DMS79 (cell line): Measurements from ENCODE around the gene ZNF177.
"Not testable (repeated sequence)": the region's sequence is repeated elsewhere in the genome, so short reads cannot be mapped to it uniquely, and the experiment has no call there.

Experiments
- DNase-seq: peaks from one replicate; lab custom pipeline; 2025; lab: John Stamatoyannopoulos, UW

ZNF177 gene

GRCh38 chr19:9362905-9363304 lies at the start of gene ZNF177:
Gene ZNF177 (plus strand): TSS chr19:9363013. CDS start chr19:9378312, 15,299 bp downstream.
- no peak for DNase-seq

GRCh38 chr19:9313756-9314155 lies 49.1 kb upstream of the ZNF177 start:
- no peak for DNase-seq

GRCh38 chr19:9321338-9321737 lies 41.5 kb upstream of the ZNF177 start:
- DNase-seq, result no peak

GRCh38 chr19:9321756-9322155 lies 41.1 kb upstream of the ZNF177 start:
- DNase-seq, result not testable (repeated sequence)

- not testable (repeated sequence) for DNase-seq
These were observed 40.6 kb upstream of the ZNF177 start for GRCh38 chr19:9322201-9322600.

GRCh38 chr19:9323557-9323918 lies 39.3 kb upstream of the ZNF177 start:
- DNase-seq, result peak; percentile 85

GRCh38 chr19:9323919-9324583 lies 38.8 kb upstream of the ZNF177 start, which contains the start of gene ZNF559:
Gene ZNF559 (plus strand): TSS chr19:9324179. CDS start chr19:9338550, 14,371 bp downstream.
- DNase-seq, result peak; percentile 94

- no peak for DNase-seq
These were observed 38.2 kb upstream of the ZNF177 start for GRCh38 chr19:9324584-9324962.

GRCh38 chr19:9329999-9330398 lies 32.8 kb upstream of the ZNF177 start:
- DNase-seq, result no peak

- no peak for DNase-seq
These were observed 20.1 kb upstream of the ZNF177 start for GRCh38 chr19:9342610-9343304.

- no peak for DNase-seq
These were observed 17.8 kb upstream of the ZNF177 start for GRCh38 chr19:9345005-9345404.

GRCh38 chr19:9348253-9348652 lies 14.6 kb upstream of the ZNF177 start:
- no peak for DNase-seq

- DNase-seq, result no peak
These were observed 14.1 kb upstream of the ZNF177 start for GRCh38 chr19:9348671-9349070.

- DNase-seq, result no peak
These were observed 10.3 kb upstream of the ZNF177 start for GRCh38 chr19:9352505-9352904.

- no peak for DNase-seq
These were observed 9.8 kb upstream of the ZNF177 start for GRCh38 chr19:9353011-9353410.

GRCh38 chr19:9354651-9355050 lies 8.2 kb upstream of the ZNF177 start:
- no peak for DNase-seq

- no peak for DNase-seq
These were observed 8.2 kb downstream of the ZNF177 start for GRCh38 chr19:9370738-9371619.

- no peak for DNase-seq
These were observed 18.6 kb downstream of the ZNF177 start for GRCh38 chr19:9381361-9381785.

GRCh38 chr19:9406798-9407352 lies 44.1 kb downstream of the ZNF177 start:
- DNase-seq, result no peak

GRCh38 chr19:9407827-9408226 lies 45.0 kb downstream of the ZNF177 start:
- no peak for DNase-seq

- DNase-seq, result no peak
These were observed 50.6 kb downstream of the ZNF177 start for GRCh38 chr19:9413240-9413954.

GRCh38 chr19:9427941-9428340 lies 65.1 kb downstream of the ZNF177 start:
- DNase-seq, result no peak
